ENCODE measurements around the gene PORCN. TPM values are rescaled to one million over a fixed set of nuclear protein-coding genes. Genes with fewer than 3 reads are reported as not detected.
A peak's percentile ranks its signal among the peaks of the same experiment; 100 is the strongest.

Gene PORCN
- 12.1 TPM for polyA plus RNA-seq (2013, experiment 1 of 2)
- polyA plus RNA-seq (2013, experiment 2 of 2) = 11.9 TPM

DNA sequence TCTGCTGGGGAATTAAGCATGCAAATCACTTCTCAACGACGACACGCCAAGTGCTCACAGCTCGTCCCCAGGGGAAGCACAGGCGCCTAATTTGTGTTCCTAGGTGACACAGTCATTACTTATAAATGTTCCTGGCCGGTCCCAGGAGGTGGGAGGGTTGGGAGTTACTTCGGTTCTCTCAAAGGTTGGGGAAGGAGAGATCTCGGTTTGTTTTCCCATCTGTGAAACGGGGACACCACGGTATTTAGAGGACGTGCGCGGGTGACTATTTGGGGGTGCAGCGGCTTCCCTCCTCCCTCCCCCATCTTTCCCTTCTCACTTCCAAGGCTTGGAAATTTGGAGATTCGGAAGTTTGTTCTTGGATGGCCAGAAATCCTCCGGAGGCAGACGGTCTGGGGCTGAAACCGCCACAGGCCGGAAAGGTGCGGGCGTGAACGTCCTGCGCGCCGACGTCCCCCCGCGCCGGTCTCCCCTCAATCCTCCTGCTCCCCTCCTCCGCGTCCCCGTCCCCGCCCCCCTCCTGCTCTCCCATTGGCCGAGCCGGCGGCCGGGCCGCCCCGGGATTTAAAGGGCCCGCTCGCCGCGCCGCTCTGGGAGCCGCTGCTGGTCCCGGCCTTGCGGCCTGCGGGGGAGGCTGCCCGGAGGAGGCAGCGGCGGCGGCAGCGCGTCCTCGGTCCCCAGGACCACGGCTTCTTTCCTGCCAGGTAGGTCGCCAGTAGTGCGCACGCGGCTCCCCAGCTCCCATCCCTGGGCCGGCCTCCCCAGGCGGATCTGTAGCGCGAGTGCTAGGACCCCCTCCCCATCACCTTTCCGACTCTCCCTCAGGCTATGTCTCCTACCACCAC lies at the start of gene PORCN:
Gene PORCN, plus strand, starts transcription at position 593 of the 845 bp plus-strand sequence. CDS start 829 bp downstream, outside the sequence.
- no peak within 1 kb of the TSS for H4K91ac ChIP-seq (ENCODE audit: low read depth, low read length, poor library complexity)
- H3K4me1 ChIP-seq (ENCODE audit: control insufficient read depth in 2 of 2, insufficient read depth in 1 of 2, low read depth in 1 of 2, low read length in 2 of 2) = peaks cover 4% of the 10 kb centered on the region in 2 donors
- H3K4me3 ChIP-seq (ENCODE audit: low read length in 2 of 2) = peak within 1 kb of the TSS; percentile 75 to 90
- no CpG with 5 or more reads among the region's 65 CpGs for WGBS, 2 donors (ENCODE audit: extremely low coverage in 2 of 2, insufficient read length in 2 of 2, insufficient replicate concordance in 1 of 2)
- H2AK5ac ChIP-seq (ENCODE audit: low read depth, low read length) = no peak within 1 kb of the TSS
- peak within 1 kb of the TSS; percentile 15 for H3K18ac ChIP-seq (ENCODE audit: low read length)
- peaks cover 0 to 1% of the 10 kb centered on the region in 2 donors for H3K36me3 ChIP-seq (replicated peaks in 1 of 2; ENCODE audit: control insufficient read depth in 2 of 2, insufficient read depth in 2 of 2, low read length in 2 of 2)
- H2BK15ac ChIP-seq (ENCODE audit: low read length) = no peak within 1 kb of the TSS
- H4K8ac ChIP-seq (ENCODE audit: low read depth, low read length) = no peak within 1 kb of the TSS
- DNase-seq (ENCODE audit: low spot score) = peak; percentile 50
- H3K9ac ChIP-seq (ENCODE audit: low read depth, low read length, poor library complexity) = peak within 1 kb of the TSS; percentile 83
- no peak within 1 kb of the TSS for H2BK120ac ChIP-seq (ENCODE audit: low read depth, low read length)
- H3K23ac ChIP-seq (ENCODE audit: low read depth, low read length, poor library complexity) = no peak within 1 kb of the TSS
- no peak within 1 kb of the TSS for H3K4ac ChIP-seq (ENCODE audit: low read length)
- H2AFZ ChIP-seq (ENCODE audit: low read length) = peak within 1 kb of the TSS; percentile 95
- H2BK5ac ChIP-seq (ENCODE audit: low read length) = no peak within 1 kb of the TSS
- no peak within 1 kb of the TSS for H2BK12ac ChIP-seq (ENCODE audit: low read length)
- H3K9me3 ChIP-seq (replicated peaks in 1 of 2; ENCODE audit: control insufficient read depth in 2 of 2, insufficient read depth in 1 of 2, low read depth in 1 of 2, low read length in 2 of 2) = no peaks in the 10 kb centered on the region
- no peak within 1 kb of the TSS for H3K27ac ChIP-seq (replicated peaks; ENCODE audit: low read length)
- H3K79me1 ChIP-seq (ENCODE audit: low read depth, low read length) = no peaks in the 10 kb centered on the region
- peak within 1 kb of the TSS; percentile 62 for H3K4me2 ChIP-seq (ENCODE audit: insufficient read depth, low read length, poor library complexity, severe bottlenecking)
- H3K14ac ChIP-seq (ENCODE audit: low read length) = no peak within 1 kb of the TSS
- H3K27me3 ChIP-seq (ENCODE audit: control insufficient read depth in 3 of 3, insufficient read depth in 3 of 3, low read depth in 1 of 3, low read length in 3 of 3) = no peaks in the 10 kb centered on the region

- Histone ChIP-seq H3K4me2 (ENCODE audit: insufficient read depth, low read length, poor library complexity, severe bottlenecking) (no peak overlapping the region), H3K23ac (ENCODE audit: low read depth, low read length, poor library complexity) (no peak overlapping the region), H2BK12ac (ENCODE audit: low read length) (no peak overlapping the region), H2BK5ac (ENCODE audit: low read length) (no peak overlapping the region), H3K4me1 (ENCODE audit: control insufficient read depth in 2 of 2, insufficient read depth in 1 of 2, low read depth in 1 of 2, low read length in 2 of 2) (no peaks in the 10 kb centered on the region), H3K14ac (ENCODE audit: low read length) (no peak overlapping the region), H3K18ac (ENCODE audit: low read length) (no peak overlapping the region), H3K36me3 (replicated peaks in 1 of 2; ENCODE audit: control insufficient read depth in 2 of 2, insufficient read depth in 2 of 2, low read length in 2 of 2) (no peaks in the 10 kb centered on the region), H3K9me3 (replicated peaks in 1 of 2; ENCODE audit: control insufficient read depth in 2 of 2, insufficient read depth in 1 of 2, low read depth in 1 of 2, low read length in 2 of 2) (no peaks in the 10 kb centered on the region), H3K79me1 (ENCODE audit: low read depth, low read length) (no peaks in the 10 kb centered on the region), H3K4me3 (ENCODE audit: low read length in 2 of 2) (no peak overlapping the region), H2AFZ (ENCODE audit: low read length) (no peak overlapping the region), H4K8ac (ENCODE audit: low read depth, low read length) (no peak overlapping the region), H2AK5ac (ENCODE audit: low read depth, low read length) (no peak overlapping the region), H4K91ac (ENCODE audit: low read depth, low read length, poor library complexity) (no peak overlapping the region), H3K27me3 (ENCODE audit: control insufficient read depth in 3 of 3, insufficient read depth in 3 of 3, low read depth in 1 of 3, low read length in 3 of 3) (no peaks in the 10 kb centered on the region), H2BK15ac (ENCODE audit: low read length) (no peak overlapping the region), H3K9ac (ENCODE audit: low read depth, low read length, poor library complexity) (no peak overlapping the region), H3K27ac (replicated peaks; ENCODE audit: low read length) (no peak overlapping the region), H3K4ac (ENCODE audit: low read length) (no peak overlapping the region), H2BK120ac (ENCODE audit: low read depth, low read length) (no peak overlapping the region)
- DNase-seq (ENCODE audit: low spot score) = no peak
- no CpG with 5 or more reads among the region's 6 CpGs for WGBS, 2 donors (ENCODE audit: extremely low coverage in 2 of 2, insufficient read length in 2 of 2, insufficient replicate concordance in 1 of 2)
These were observed 49.3 kb upstream of the PORCN start for GRCh38 chrX:48459483-48459882.

DNA sequence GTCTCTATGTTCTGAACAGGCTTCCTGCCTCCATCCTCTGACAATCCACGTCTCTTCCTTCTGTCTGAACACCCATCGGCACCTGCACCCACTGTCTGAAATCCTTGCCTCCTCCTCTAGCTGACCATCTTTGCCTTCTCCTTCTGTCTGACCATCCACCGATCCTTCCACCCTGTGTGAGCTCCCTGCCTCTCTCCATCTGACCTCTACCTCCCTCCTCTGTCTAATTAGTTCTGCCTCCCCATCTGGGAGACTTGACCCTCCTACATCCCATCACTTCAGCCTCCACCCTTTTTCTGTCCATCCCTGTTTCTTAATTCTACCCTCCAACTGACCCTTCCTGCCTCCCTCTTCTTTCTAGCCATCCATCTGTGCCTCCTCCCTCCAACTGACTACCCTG lies 48.8 kb upstream of the PORCN start:
- DNase-seq (ENCODE audit: low spot score) = no peak
- Histone ChIP-seq H3K14ac (ENCODE audit: low read length) (no peak overlapping the region), H4K91ac (ENCODE audit: low read depth, low read length, poor library complexity) (no peak overlapping the region), H2BK15ac (ENCODE audit: low read length) (no peak overlapping the region), H3K9me3 (replicated peaks in 1 of 2; ENCODE audit: control insufficient read depth in 2 of 2, insufficient read depth in 1 of 2, low read depth in 1 of 2, low read length in 2 of 2) (no peaks in the 10 kb centered on the region), H2BK120ac (ENCODE audit: low read depth, low read length) (no peak overlapping the region), H3K27me3 (ENCODE audit: control insufficient read depth in 3 of 3, insufficient read depth in 3 of 3, low read depth in 1 of 3, low read length in 3 of 3) (no peaks in the 10 kb centered on the region), H3K18ac (ENCODE audit: low read length) (no peak overlapping the region), H3K23ac (ENCODE audit: low read depth, low read length, poor library complexity) (no peak overlapping the region), H2BK5ac (ENCODE audit: low read length) (no peak overlapping the region), H3K4ac (ENCODE audit: low read length) (no peak overlapping the region), H2AFZ (ENCODE audit: low read length) (no peak overlapping the region), H3K9ac (ENCODE audit: low read depth, low read length, poor library complexity) (peak overlapping the region; percentile 21), H3K4me1 (ENCODE audit: control insufficient read depth in 2 of 2, insufficient read depth in 1 of 2, low read depth in 1 of 2, low read length in 2 of 2) (no peaks in the 10 kb centered on the region), H3K4me3 (ENCODE audit: low read length in 2 of 2) (no peak overlapping the region), H3K4me2 (ENCODE audit: insufficient read depth, low read length, poor library complexity, severe bottlenecking) (no peak overlapping the region), H2BK12ac (ENCODE audit: low read length) (no peak overlapping the region), H4K8ac (ENCODE audit: low read depth, low read length) (no peak overlapping the region), H3K36me3 (replicated peaks in 1 of 2; ENCODE audit: control insufficient read depth in 2 of 2, insufficient read depth in 2 of 2, low read length in 2 of 2) (no peaks in the 10 kb centered on the region), H3K79me1 (ENCODE audit: low read depth, low read length) (no peaks in the 10 kb centered on the region), H2AK5ac (ENCODE audit: low read depth, low read length) (no peak overlapping the region), H3K27ac (replicated peaks; ENCODE audit: low read length) (no peak overlapping the region)
- WGBS, 2 donors (ENCODE audit: extremely low coverage in 2 of 2, insufficient read length in 2 of 2, insufficient replicate concordance in 1 of 2) = no CpG with 5 or more reads among the region's 3 CpGs

GRCh38 chrX:48460606-48461005 lies 48.2 kb upstream of the PORCN start:
- Histone ChIP-seq H3K27me3 (ENCODE audit: control insufficient read depth in 3 of 3, insufficient read depth in 3 of 3, low read depth in 1 of 3, low read length in 3 of 3) (no peaks in the 10 kb centered on the region), H2BK120ac (ENCODE audit: low read depth, low read length) (no peak overlapping the region), H3K9ac (ENCODE audit: low read depth, low read length, poor library complexity) (no peak overlapping the region), H2AFZ (ENCODE audit: low read length) (no peak overlapping the region), H3K23ac (ENCODE audit: low read depth, low read length, poor library complexity) (no peak overlapping the region), H3K79me1 (ENCODE audit: low read depth, low read length) (no peaks in the 10 kb centered on the region), H3K36me3 (replicated peaks in 1 of 2; ENCODE audit: control insufficient read depth in 2 of 2, insufficient read depth in 2 of 2, low read length in 2 of 2) (no peaks in the 10 kb centered on the region), H3K18ac (ENCODE audit: low read length) (no peak overlapping the region), H2BK15ac (ENCODE audit: low read length) (no peak overlapping the region), H4K91ac (ENCODE audit: low read depth, low read length, poor library complexity) (no peak overlapping the region), H3K4me3 (ENCODE audit: low read length in 2 of 2) (no peak overlapping the region), H3K4me2 (ENCODE audit: insufficient read depth, low read length, poor library complexity, severe bottlenecking) (no peak overlapping the region), H3K9me3 (replicated peaks in 1 of 2; ENCODE audit: control insufficient read depth in 2 of 2, insufficient read depth in 1 of 2, low read depth in 1 of 2, low read length in 2 of 2) (no peaks in the 10 kb centered on the region), H4K8ac (ENCODE audit: low read depth, low read length) (no peak overlapping the region), H3K27ac (replicated peaks; ENCODE audit: low read length) (no peak overlapping the region), H2AK5ac (ENCODE audit: low read depth, low read length) (no peak overlapping the region), H3K4ac (ENCODE audit: low read length) (no peak overlapping the region), H3K14ac (ENCODE audit: low read length) (peak overlapping the region; percentile 38), H2BK12ac (ENCODE audit: low read length) (no peak overlapping the region), H2BK5ac (ENCODE audit: low read length) (no peak overlapping the region), H3K4me1 (ENCODE audit: control insufficient read depth in 2 of 2, insufficient read depth in 1 of 2, low read depth in 1 of 2, low read length in 2 of 2) (no peaks in the 10 kb centered on the region)
- DNase-seq (ENCODE audit: low spot score) = no peak
- WGBS, 2 donors (ENCODE audit: extremely low coverage in 2 of 2, insufficient read length in 2 of 2, insufficient replicate concordance in 1 of 2) = no CpG with 5 or more reads among the region's 11 CpGs

All from neuronal stem cell (in vitro differentiated cells).